GM19239 (cell line): Measurements from ENCODE around the gene ACVR2A.

Source experiments
- DNase-seq: peaks from one replicate; pipeline ENCODE4 v3.0.0; 2011; ENCODE audit warnings: low spot score; ENCODE audit not compliant: insufficient read length
- FAIRE-seq: peaks from 2 replicates; lab custom pipeline; 2011; peaks lifted over from hg19 to GRCh38; lab: Jason Lieb, UNC

The ACVR2A gene

DNA sequence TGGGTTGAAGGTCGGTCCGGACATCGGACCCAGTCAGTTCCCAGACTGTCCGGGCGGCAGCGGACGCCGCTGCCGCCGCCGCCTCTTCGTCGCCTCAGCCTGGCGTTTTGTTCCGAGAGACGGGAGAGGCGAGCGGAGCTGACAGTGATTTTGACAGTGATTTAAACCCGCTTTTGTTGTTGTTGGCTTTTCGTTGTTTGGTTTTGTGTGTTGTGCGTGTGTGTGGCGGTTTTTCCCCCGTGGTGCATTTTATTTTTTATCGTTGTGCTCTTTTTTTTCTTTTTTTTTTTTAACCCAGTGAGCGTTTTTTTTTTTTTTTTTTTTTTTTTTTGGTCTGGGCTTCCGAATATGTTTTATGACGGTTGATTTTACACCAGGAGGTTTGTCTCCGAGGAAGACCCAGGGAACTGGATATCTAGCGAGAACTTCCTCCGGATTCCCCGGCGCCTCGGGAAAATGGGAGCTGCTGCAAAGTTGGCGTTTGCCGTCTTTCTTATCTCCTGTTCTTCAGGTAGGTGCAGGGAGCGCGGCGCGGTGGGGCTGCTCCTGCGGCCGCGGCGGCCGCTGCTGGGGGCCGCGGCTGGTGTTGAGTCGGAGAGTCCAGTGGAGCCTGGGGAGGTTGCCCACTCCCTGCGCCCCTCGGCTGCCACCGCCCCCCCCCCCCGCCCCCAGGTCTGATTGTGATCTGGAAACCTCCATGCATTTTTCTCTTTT is at the start of gene ACVR2A:
ACVR2A (plus strand) TSS at position 333 of the 714 bp plus-strand sequence; CDS start at position 457, 124 bp downstream.
- peak; percentile 76 for DNase-seq
- no peak for FAIRE-seq

DNA sequence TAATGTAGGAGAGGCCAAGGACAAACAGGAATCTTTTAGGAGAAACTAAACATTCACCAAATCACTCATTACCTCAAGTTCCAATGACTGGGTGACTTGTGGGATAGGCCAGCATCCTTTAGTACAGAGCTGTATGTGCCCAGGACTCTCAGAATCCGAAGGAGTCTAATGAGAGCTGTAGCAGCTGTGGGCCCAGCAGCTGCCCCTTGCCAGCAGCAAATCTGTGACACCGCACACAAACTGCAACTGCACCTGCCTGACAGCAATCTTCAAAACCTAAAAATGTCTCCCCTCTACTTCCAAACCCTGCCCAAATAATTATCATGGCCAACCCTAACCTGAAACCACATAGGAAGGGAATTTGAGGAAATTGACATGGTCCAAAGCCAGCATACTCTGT is 44.5 kb upstream of the ACVR2A start:
- FAIRE-seq (no peak), DNase-seq (no peak)

DNA sequence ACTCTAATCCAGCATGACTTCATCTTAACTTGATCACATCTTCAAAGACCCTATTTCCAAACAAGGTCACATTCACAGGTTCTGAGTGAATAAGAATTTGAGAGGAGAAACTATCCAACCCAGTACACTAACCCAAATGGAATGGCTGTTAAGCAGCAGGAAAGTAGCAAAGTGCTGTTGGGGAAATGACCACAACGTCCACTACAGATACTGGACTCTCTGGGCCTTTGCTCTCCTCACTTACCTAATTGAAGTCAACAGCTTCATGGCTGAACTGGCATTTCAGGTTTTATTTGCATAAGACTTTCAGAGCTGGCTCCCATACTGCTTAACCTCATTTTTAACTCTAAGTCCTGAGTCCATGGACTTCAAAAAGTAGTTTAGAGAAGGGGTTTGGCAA is 38.0 kb upstream of the ACVR2A start:
- FAIRE-seq (no peak), DNase-seq (no peak)

DNA sequence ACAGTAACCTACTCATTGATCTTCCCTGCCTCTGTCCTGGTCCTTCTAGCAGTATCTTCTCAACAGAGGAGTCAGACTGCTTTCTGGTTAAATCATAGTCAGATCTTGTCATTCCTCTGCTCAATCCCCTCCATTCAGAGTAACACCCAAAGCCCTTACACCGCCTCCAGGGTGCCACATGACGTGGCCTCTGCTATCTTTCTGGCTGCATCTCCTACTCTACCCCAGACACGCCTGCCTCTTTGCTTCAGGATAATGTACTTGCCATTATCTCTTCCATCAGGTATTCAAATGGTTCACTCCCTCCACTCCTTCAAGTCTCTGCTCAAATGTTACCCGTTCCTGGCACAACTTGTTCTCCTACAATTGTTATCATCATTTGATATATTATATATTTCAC is 36.3 kb upstream of the ACVR2A start:
- no peak for FAIRE-seq
- DNase-seq = no peak

DNA sequence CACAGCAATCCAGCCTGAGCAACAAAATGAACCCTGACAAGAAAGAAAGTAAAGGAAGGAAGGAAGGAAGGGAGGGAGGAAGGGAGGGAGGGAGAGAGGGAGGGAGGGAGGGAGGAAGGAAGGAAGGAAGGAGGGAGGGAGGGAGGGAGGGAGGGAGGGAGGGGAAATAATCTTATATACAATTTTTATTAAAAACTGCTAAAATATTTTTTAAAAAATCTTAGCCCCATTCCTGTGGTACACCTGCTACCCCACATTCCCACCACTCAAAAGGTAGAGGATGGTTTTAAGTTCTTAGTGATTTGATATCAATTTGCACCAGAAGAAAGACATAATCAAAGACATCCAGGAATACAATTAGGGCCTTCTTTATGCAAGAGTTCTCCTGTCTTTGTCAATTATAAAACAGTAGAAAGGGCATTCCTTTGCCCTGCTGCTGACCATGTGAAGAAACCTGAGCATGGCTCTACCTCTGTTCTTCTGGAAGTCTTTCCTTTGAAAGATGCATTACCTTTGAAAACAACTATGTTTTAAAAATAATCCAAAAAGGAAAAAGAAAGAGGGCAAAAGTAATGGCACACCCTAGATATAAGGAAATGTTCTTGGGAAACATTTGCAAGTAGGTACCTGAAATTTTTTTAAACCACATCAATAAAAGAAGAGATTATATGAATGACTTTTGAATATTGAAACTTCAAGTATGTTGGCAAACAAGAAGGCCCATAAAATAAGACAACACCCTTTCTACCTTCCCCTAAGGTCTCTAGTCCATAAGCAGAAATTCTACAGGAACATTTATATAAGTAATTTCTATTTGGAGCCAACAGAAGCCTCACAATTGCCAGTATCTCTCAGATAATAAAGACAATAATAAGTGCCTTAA is 33.7 kb upstream of the ACVR2A start:
- no peak for FAIRE-seq
- DNase-seq = no peak

DNA sequence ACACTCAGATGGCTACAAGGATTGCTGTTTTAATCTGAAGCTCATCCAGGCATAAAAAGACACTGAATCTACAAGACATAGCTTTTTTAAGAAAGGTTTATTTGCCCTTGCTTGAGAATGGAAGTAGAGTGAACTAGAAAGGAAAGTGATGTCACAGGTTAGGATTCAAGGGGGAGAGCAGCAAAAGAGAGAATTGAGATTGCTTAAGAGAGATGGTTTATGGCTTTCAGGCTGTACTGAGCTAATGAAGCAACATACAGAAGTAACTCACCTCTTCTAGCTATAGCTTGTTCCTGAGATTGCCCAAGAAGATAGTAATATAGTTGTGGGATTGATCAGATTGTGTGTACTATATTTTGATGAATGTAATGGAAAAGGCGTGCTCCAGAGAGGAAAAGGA is 26.1 kb upstream of the ACVR2A start:
- no peak for FAIRE-seq

DNA sequence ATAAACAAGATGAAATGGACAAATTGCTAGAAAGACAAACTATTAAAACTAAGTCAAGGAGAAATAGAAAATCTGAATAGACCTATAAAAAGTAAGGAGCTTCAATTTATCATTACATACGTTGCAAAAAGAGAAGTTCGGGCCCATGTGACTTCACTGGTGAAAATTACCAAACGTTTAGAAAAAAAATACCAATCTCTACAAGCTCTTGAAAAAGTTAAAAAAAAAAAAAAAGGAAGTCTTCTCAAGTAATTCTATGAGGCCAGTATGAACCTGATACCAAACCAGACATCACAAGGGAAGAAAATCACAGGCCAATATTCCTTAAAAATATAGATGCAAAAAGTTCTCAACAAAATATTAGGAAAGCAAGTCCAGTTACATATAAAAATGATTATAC is 20.2 kb upstream of the ACVR2A start:
- DNase-seq (no peak), FAIRE-seq (no peak)

More for the DNA sequence above, 26.1 kb upstream of the ACVR2A start:
- DNase-seq = no peak

DNA sequence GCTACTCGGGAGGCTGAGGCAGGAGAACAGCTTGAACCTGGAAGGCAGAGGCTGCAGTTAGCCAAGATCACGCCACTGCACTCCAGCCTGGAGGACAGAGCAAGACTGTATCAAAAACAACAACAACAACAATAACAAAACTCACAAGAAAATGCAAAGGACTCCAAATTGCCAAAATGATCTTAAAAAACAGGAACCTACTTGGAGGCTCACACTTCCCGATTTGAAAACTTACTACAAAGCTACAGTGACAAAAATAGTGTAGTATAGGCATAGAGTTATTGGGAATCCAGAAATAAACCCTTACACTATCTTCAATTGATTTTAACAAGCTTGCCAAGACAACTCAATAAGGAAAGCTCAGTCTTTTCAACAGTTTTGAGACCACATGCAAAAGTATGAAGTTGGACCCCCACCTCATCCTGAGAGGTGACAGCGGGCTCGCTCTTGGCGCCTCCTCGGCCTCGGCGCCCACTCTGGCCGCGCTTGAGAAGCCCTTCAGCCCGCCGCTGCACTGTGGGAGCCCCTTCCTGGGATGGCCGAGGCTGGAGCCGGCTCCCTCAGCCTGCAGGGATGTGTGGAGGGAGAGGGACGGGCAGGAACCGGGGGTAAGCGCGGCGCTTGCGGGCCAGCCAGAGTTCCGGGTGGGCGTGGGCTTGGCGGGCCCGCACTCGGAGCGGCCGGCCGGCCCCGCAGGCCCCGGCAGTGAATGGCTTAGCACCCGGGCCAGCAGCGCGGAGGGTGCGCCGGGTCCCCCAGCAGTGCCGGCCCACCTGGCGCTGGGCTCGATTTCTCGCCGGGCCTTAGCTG is 18.3 kb upstream of the ACVR2A start:
- no peak for FAIRE-seq
- DNase-seq = no peak

DNA sequence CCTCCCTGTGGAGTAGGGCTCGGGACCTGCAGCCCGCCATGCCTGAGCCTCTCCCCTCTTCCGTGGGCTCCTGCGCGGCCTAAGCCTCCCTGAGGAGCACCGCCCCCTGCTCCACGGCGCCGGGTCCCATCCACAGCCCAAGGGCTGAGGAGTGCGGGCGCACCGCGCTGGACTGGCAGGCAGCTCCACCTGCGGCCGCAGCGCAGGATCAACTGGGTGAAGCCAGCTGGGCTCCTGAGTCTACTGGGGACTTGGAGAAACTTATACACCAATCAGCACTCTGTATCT is 17.8 kb upstream of the ACVR2A start:
- no peak for FAIRE-seq
- DNase-seq = no peak

DNA sequence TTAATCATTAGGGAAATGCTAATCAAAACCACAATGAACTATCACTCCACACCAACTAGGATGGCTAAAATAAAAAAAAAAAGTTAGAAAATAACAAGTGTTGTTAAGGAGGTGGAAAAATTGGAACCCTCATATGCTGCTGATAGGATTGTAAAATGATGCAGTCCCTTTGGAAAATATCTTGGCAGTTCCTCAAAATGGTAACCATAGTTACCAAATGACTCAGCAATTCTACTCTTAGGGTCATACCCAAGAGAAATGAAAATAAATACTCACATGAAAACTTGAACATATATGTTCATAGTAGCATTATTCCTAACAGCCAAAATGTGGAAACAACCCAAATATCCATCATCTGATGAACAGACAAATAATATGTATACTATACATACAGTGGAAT is 15.7 kb upstream of the ACVR2A start:
- FAIRE-seq (peak; percentile 37), DNase-seq (no peak)

DNA sequence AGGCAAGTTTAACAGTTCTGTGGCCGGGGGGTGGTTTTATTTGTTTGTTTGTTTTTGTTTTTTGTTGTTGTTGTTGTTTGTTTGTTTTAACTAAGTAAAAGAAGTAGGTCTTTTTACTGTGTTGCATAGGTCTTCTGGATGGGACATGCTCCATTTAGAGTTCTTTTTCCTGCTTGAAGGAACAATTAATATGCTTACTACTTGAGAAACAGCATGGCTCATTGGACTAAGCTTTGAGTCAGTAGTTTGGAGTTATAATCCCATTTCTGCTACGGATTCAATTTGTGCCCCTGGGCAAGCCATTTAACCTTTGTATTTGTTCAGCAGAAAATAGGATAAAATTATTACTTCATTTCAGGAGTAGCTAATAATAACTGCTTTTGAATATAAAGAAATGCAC is 8.7 kb upstream of the ACVR2A start:
- no peak for DNase-seq
- no peak for FAIRE-seq

DNA sequence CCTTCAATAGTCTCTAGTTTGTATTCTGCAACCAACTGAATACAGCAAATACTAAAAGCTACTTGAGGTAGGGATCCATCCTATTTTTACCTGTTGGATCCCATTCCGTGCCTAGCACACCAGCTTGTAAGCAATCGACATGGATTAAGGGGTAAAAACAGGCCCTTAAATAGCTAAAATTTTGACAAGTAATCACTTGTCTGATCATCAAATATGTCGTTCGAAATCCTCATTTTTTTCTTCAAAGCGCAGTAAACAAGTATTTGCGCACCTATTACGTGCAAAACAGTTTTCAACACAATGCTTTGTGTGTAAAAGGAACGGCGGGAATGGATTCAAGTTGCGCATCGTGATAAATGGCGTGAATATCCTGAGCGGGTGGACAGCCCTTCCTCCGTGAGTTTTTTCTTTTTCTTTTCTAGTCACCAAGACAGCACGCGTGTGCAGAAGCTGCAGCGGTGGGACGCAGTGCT is 1.4 kb upstream of the ACVR2A start:
- FAIRE-seq = peak; percentile 26
- no peak for DNase-seq

DNA sequence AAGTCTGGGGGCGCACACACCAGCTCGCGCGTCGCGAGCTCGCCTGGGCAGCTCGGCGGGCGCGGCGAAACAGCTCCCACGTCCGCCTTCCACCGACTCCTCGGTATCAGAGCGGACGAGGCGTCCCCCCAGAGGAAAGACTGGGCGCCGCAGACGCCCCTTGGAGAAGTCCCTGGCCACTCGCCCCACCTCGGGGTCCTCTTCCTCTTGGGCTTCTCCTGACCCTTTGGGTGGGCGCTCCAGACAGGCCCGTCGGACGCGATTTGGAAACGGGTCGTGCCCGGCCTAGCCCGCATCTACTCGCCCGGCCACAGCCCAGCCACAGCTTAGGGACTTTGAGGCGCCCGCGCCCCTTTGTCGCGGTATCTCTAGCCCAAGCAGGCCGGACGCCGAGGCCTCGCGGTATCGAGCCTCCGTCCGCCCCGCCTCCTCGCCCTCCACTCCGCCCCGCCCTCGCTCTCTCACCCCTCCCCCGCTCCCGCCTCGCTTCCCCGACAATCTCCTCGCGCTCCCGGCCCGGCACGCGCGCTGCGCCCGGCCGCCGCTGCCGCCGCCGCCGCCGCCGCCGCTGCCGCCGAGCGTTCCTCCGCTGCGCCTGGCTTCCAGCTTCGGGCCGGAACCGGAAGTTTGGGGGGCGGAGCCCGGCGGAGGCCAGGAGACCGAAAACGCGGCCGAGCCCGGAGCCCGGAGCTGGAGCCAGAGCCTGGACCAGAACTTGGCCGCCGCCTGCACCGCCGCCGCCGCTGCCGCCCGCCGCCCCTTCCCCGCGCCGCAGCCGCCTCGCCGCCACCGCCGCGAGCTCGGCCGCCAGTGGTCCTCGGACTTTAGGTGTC is 749 bp upstream of the ACVR2A start:
- peak; percentile 23 for FAIRE-seq

DNA sequence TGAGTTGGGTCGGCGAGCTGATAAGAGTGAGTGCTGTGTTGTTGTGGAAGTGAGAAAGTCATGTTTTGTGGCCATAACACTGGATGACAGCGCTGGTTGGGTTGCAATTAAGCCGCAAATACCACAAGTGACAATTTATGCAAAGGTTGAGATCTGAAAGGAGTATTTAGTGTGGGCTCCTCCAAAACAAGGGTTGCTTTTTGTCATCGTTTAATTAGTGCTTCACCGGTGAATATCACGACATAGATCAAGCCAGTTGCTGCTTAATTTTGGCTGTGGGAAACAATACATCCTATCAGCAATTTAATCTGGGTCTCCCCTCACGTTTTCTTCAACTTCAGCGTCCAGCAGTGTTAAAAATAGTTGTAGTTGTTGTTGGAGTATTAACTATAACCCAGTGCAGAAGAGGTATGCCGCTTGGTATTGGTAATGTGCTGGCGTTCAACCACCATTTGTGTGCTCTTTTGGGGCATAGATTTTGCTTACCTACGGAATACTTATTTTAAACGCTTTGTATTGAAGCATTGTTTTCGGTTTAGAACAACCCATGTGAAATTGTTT is 662 bp downstream of the ACVR2A start:
- FAIRE-seq (peak; percentile 91), DNase-seq (peak; percentile 39)

More for the DNA sequence above, 749 bp upstream of the ACVR2A start:
- DNase-seq = peak; percentile 97

DNA sequence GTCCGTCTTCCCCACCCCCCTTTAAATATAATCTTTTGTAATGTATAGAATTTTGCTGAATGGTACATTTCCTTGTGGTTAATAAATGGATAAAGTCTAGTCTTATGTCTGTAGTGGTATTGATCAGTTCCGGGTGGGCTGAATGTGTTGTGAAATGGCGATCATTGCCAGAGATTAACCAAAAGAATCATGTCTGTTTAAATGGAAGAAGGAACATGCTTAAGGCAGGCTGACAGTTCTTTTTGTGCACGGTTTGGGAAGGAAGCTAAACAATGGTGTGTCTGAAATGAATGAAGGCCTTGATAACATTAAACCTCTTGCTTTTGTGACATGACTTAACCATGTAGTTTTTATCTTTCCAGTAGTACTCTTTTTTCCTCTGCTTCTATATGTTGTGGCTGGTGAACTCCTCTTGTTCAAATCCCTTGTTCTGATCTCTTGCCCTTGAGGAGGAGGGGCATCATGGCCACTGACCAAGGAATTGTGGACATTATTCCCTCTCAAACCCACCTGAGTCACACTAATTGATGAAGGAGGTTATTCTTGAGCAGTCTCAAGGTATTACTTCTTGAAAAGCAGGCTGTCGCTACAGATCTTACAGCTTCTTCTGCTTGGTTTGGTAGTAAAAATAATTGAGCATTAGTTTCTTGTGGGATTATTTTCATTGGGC is 1.7 kb downstream of the ACVR2A start:
- DNase-seq (no peak), FAIRE-seq (no peak)

DNA sequence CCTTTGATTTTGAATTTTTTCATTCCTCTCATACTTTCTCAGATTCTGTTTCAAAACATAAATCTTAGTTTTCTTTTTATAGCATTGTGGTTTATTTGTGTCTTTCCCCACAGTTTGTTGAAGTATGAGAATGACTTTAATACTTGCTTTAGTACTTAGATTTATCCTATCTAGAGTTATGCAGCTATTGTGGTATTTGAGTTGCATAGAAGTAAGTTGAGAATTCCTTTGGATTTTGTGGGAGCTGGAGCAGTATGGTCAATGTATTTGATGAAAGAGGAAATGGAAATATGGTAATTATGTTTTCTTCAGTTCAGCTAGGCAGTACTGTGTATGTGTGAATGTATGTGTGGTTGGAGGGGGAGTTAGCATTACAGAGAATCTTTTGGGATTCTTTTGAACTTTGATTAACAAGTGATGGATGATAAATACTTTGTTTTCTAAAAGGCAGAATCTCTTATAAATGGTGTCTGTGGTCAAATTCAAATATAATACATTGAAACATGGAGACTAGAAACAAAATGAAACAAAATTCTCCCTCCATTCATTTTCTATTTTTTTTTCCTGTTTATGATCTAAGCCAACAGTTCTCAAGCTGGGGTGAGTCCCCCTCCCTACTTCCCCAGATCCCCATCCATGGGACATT is 3.0 kb downstream of the ACVR2A start:
- DNase-seq (no peak), FAIRE-seq (no peak)

DNA sequence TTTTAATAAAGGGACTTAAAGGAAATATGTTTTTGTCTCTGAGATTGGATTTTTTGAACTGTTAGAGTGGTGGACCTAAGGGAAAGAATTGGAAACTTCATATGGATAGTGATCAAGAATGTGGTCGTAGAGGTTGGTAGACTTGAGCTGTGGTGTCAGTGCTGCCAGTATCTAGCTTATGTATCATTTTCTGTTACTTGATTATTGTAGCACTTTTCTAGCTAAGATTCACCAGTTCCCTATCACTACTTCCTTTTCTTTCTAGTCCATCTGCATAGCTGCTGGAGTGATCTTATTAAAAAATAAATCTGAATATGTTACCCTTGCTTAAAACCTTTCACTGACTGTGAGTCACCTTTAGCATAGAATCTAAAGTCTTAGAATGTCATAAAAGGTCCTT is 6.0 kb downstream of the ACVR2A start:
- DNase-seq = no peak
- no peak for FAIRE-seq

DNA sequence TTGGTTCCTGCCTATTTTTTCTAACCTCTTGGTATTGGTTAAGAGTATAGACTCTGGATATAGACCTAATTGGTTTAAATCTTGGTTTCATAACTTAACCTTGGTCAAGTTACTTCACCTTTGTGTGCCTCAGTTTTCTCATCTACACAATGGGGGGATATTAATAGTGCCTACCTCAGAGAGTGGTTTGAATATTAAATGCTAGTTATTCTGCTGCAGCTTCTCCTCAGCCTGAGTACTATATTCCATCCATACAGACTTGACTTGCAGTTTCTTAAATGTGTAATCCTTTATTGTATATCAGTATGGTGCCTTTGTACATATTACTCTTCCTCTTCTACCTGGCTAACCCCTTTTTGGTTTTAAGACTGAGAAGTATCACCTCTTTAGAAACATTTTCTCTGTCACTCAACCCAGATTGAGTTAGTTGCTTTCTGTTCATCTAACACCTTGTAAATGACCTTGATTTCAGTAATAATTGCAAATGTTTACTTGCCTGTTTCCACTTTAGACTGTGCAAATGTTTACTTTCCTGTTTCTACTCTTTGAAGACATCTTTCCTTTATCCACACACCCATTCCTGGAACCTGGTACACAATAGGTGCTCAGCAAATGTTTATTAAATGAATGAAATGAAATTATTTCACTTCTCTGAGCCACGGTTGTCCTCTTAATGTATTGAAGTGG is 6.6 kb downstream of the ACVR2A start:
- FAIRE-seq = no peak
- DNase-seq = no peak
